SK-N-SH treated with all-trans-retinoic acid at 6 μM for 48 hours (cell line): ENCODE data around the gene NCS1.

Experiments used
- CSRNP3 ChIP-seq: fragments of 250-450 bp; sonication (Bioruptor Pico); IDR thresholded peaks from 2 replicates; pipeline ENCODE4 v1.5.1; 2021; ENCODE audit warnings: mild to moderate bottlenecking, moderate library complexity
- OSR1 ChIP-seq: fragments of 250-450 bp; sonication (Bioruptor Pico); IDR thresholded peaks from 2 replicates; pipeline ENCODE4 v1.8.0; 2022; ENCODE audit warnings: moderate library complexity, mild to moderate bottlenecking, inconsistent platforms
- PATZ1 ChIP-seq: fragments of 250-450 bp; sonication (Bioruptor Pico); IDR thresholded peaks from 2 replicates; pipeline ENCODE4 v1.8.0; 2020; ENCODE audit warnings: mild to moderate bottlenecking, moderate library complexity, borderline replicate concordance
- TOX ChIP-seq: fragments of 250-450 bp; sonication (Bioruptor Pico); IDR thresholded peaks from 2 replicates; pipeline ENCODE4 v1.8.0; 2021; ENCODE audit warnings: mild to moderate bottlenecking, moderate library complexity, borderline replicate concordance
- ZC3H10 ChIP-seq: fragments of 250-450 bp; sonication (Bioruptor Pico); IDR thresholded peaks from 2 replicates; pipeline ENCODE4 v1.5.1; 2021; ENCODE audit warnings: mild to moderate bottlenecking, moderate library complexity
- ZFP3 ChIP-seq: fragments of 250-450 bp; sonication (Bioruptor Pico); IDR thresholded peaks from 2 replicates; pipeline ENCODE4 v1.5.0; 2020; ENCODE audit warnings: mild to moderate bottlenecking, moderate library complexity
- TF ChIP-seq, protein P1 (sequence below): fragments of 250-450 bp; sonication (Bioruptor Pico); IDR thresholded peaks from 2 replicates; pipeline ENCODE4 v1.8.0; 2021; ENCODE audit warnings: low read depth, mild to moderate bottlenecking, moderate library complexity, borderline replicate concordance

DNA sequence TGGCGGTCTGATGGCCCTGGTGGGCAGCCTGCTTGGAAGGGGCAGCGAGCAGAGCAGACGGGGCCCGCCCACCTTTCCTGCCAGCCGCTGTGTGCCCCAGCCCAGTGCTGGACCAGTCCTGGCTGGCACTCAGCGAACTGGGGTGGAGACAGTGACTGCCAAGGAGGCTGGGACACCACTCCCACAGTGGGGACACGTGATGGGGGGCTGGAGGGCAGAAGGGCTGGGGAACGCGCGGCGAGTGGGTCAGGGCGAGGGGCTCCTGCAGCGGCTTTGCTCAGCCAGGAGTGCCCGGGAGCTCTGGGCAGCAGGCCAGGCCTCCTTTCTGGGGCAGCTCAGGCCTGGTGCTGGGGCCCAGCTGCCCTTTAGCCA, 19.5 kb downstream of the NCS1 start:
- TF ChIP-seq TOX = no peak
- TF ChIP-seq PATZ1 (CRISPR knock-in tag) = no peak
- TF ChIP-seq ZFP3 = no peak
- no peak for TF ChIP-seq ZC3H10
- TF ChIP-seq, protein P1, sequence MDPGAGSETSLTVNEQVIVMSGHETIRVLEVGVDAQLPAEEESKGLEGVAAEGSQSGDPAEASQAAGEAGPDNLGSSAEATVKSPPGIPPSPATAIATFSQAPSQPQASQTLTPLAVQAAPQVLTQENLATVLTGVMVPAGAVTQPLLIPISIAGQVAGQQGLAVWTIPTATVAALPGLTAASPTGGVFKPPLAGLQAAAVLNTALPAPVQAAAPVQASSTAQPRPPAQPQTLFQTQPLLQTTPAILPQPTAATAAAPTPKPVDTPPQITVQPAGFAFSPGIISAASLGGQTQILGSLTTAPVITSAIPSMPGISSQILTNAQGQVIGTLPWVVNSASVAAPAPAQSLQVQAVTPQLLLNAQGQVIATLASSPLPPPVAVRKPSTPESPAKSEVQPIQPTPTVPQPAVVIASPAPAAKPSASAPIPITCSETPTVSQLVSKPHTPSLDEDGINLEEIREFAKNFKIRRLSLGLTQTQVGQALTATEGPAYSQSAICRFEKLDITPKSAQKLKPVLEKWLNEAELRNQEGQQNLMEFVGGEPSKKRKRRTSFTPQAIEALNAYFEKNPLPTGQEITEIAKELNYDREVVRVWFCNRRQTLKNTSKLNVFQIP = no peak
- no peak for TF ChIP-seq CSRNP3 (CRISPR knock-in tag)
- no peak for TF ChIP-seq OSR1 (CRISPR knock-in tag)
